K562 (cell line): Measurements from ENCODE around the gene RHOBTB3. TPM values are rescaled to one million over a fixed set of nuclear protein-coding genes. Genes with fewer than 3 reads are reported as not detected.

Experiments
- CHD4 ChIP-seq: fragments of 200-600 bp; sonication (generic); IDR thresholded peaks from 3 replicates; pipeline ENCODE4 v1.6.1; 2012; ENCODE audit warnings: low read depth, mild to moderate bottlenecking, mixed read lengths, low read length, inconsistent platforms; ENCODE audit not compliant: insufficient read depth, insufficient replicate concordance, poor library complexity, severe bottlenecking
- EP300 ChIP-seq: IDR thresholded peaks from 2 replicates; pipeline ENCODE4 v1.6.1; 2012; ENCODE audit warnings: low read length, improper control_type of control experiment
- ETV1 ChIP-seq: fragments of 450-650 bp; conservative IDR thresholded peaks from 2 replicates; pipeline ENCODE4 v1.6.1; 2016; ENCODE audit warnings: missing genetic modification characterization, control low read depth, low read depth, missing compliant biosample characterization
- L3MBTL2 ChIP-seq: fragments of 450-650 bp; IDR thresholded peaks from 2 replicates; pipeline ENCODE4 v1.6.1; 2016; ENCODE audit warnings: mild to moderate bottlenecking, moderate library complexity
- MAFG ChIP-seq: fragments of 450-650 bp; conservative IDR thresholded peaks from 2 replicates; pipeline ENCODE4 v1.6.1; 2016; ENCODE audit warnings: missing genetic modification characterization, missing compliant biosample characterization
- MYC ChIP-seq, 2 experiments: fragments of 250-450 bp in 1 of 2; sonication (Bioruptor Pico) in 1 of 2; IDR thresholded peaks; 2 replicates each; pipeline versions ENCODE4 v1.5.1 to v1.6.1; 2012 to 2021; ENCODE audit warnings: low read depth in 2 of 2, borderline replicate concordance in 1 of 2, improper control_type of control experiment in 1 of 2, low read length in 1 of 2, mild to moderate bottlenecking in 1 of 2, moderate library complexity in 1 of 2
- NFXL1 ChIP-seq: fragments of 450-650 bp; formaldehyde crosslinking; IDR thresholded peaks from 2 replicates; pipeline ENCODE4 v1.4.0; 2021; ENCODE audit warnings: mild to moderate bottlenecking
- PHB2 ChIP-seq: fragments of 450-650 bp; IDR thresholded peaks from 2 replicates; pipeline ENCODE4 v1.6.1; 2017; ENCODE audit warnings: low read depth
- POLR2A ChIP-seq: fragments of 450-650 bp; conservative IDR thresholded peaks from 2 replicates; pipeline ENCODE4 v1.6.1; 2016
- RBM17 ChIP-seq: fragments of 200-400 bp; formaldehyde crosslinking; IDR thresholded peaks from 2 replicates; pipeline ENCODE4 v1.6.1; 2017; ENCODE audit warnings: low read depth, mild to moderate bottlenecking, low read length, borderline replicate concordance
- SAFB2 ChIP-seq: fragments of 200-400 bp; formaldehyde crosslinking; IDR thresholded peaks from 2 replicates; pipeline ENCODE4 v1.6.1; 2018; ENCODE audit warnings: borderline replicate concordance, low read length, low read depth, moderate library complexity; ENCODE audit not compliant: severe bottlenecking
- SAP30 ChIP-seq: fragments of 200-600 bp; sonication (generic); IDR thresholded peaks from 2 replicates; pipeline ENCODE4 v1.6.1; 2012; ENCODE audit warnings: borderline replicate concordance, low read depth, mild to moderate bottlenecking, moderate library complexity, low read length, control low read depth, inconsistent platforms; ENCODE audit not compliant: insufficient read depth, poor library complexity, severe bottlenecking
- SIN3B ChIP-seq: fragments of 450-650 bp; IDR thresholded peaks from 2 replicates; pipeline ENCODE4 v1.6.1; 2017; ENCODE audit warnings: low read depth, mild to moderate bottlenecking, moderate library complexity
- SMARCA4 ChIP-seq: fragments of 450-650 bp; IDR thresholded peaks from 2 replicates; pipeline ENCODE4 v1.6.1; 2016
- TEAD2 ChIP-seq: fragments of 450-650 bp; IDR thresholded peaks from 2 replicates; pipeline ENCODE4 v1.6.1; 2016; ENCODE audit warnings: missing genetic modification characterization, control low read depth, missing compliant biosample characterization
- TOE1 ChIP-seq, 2 experiments: fragments of 450-650 bp in 1 of 2; sonication (generic) in 1 of 2; formaldehyde crosslinking in 1 of 2; IDR thresholded peaks; 2 replicates each; pipeline versions ENCODE4 v1.7.1 to v1.8.0; 2016 to 2022; ENCODE audit warnings: borderline replicate concordance in 2 of 2, mild to moderate bottlenecking in 2 of 2, antibody characterized with exemption in 1 of 2, inconsistent platforms in 1 of 2, low read depth in 1 of 2, missing genetic modification reagents in 1 of 2, moderate library complexity in 1 of 2
- ZNF584 ChIP-seq: fragments of 200-800 bp; sonication (Bioruptor generic); IDR thresholded peaks from 2 replicates; pipeline ENCODE4 v1.6.1; 2016; ENCODE audit warnings: low read depth, mild to moderate bottlenecking, missing genetic modification characterization, missing compliant biosample characterization
- polyA plus RNA-seq, 8 experiments: library from polyadenylated mRNA; depleted of rRNA in 4 of 8; stranded (reverse) in 5 of 8; unstranded in 3 of 8; fragments of >200 nt; fragmentation: Nextera tagmentation in 2 of 8; fragmentation: Illumina TruSeq in 1 of 8; extraction: Ambion mirVana in 2 of 8; extraction: Trizol in 1 of 8; gene quantifications; 2 replicates each; pipeline versions ENCODE4 v1.2.1 to v1.2.3, GENCODE V29; 2011 to 2014; ENCODE audit warnings: inconsistent platforms in 1 of 8, missing spikeins in 1 of 8
- total RNA-seq, 7 experiments: library from RNA; depleted of rRNA in 6 of 7; stranded (reverse); fragments of >200 nt in 6 of 7; fragmentation: Illumina TruSeq in 2 of 7; extraction: Trizol in 2 of 7; gene quantifications; 2 replicates each; pipeline versions ENCODE4 v1.2.1 to v1.2.3, GENCODE V29; 2011 to 2021; ENCODE audit warnings: low replicate concordance in 1 of 7
- TF ChIP-seq, protein P1 (sequence below): fragments of 450-650 bp; IDR thresholded peaks from 2 replicates; pipeline ENCODE4 v1.6.1; 2014; ENCODE audit warnings: low read depth, mild to moderate bottlenecking, moderate library complexity, borderline replicate concordance
- TF ChIP-seq, protein P2 (sequence below): fragments of 450-650 bp; IDR thresholded peaks from 2 replicates; pipeline ENCODE4 v1.6.1; 2016
- TF ChIP-seq, protein P3 (sequence below): sonication (generic); formaldehyde crosslinking; IDR thresholded peaks from 2 replicates; pipeline ENCODE4 v1.5.0; 2020; ENCODE audit warnings: missing genetic modification reagents
- TF ChIP-seq, protein P4 (sequence below): fragments of 450-650 bp; formaldehyde crosslinking; IDR thresholded peaks from 2 replicates; pipeline ENCODE4 v1.4.0; 2020; ENCODE audit warnings: mild to moderate bottlenecking, moderate library complexity

Gene RHOBTB3
- total and polyA plus RNA-seq, 9 of the 15 experiments (the other 6 are each of a cell fraction or from before 2014, with no cell fraction given): 39.7 to 143 (median 115) TPM

DNA sequence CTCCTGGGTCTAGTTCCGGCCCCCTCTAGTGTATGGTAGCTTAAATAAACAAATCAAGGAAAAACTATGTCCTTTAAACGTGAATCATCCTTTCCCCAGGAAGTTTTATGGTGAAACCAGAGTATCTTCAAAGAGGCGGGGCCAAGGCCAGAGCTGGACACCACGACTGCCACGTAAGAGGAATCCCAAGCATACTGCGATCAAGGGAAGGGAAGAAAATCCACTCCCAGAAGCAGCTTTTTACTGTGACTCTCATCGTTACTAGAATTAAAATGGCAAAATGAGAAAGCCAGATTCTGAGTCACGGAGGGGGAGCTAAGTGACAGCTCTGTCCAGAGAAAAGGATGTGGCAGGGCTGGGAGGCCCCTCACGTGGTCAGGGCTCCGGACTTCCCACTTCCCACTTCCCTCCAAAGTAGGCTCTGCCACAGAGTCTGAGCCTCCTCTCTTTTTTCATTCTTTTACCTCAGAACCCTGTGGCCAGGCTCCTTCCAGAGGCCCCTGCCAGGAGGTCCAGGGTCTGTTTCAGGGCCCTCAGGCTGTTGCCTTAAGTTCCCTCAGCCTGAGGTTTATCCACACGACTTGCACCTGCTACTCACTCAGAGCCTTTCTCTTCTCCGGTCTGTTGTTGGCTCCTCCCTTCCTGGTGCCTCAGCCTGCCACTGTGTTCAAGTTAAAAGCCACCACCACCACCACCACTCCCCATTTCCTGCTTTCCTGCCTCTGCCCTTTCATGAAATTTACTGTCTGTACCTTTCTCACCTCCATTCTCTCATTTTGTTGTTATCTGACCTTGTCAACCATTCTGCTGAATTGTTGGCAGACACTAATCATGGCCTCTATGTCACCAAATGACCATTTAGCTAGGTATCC lies 92.8 kb downstream of the RHOBTB3 start (continued):
- TF ChIP-seq TOE1 (IDR thresholded peaks at IDR 0.05; ENCODE audit: borderline replicate concordance): no peak
- no peak for TF ChIP-seq TOE1 (CRISPR knock-in tag; IDR thresholded peaks at IDR 0.05; ENCODE audit: borderline replicate concordance, low read depth)
- no peak for TF ChIP-seq ZNF584
- no peak for TF ChIP-seq SAP30
- TF ChIP-seq SAFB2: no peak
- TF ChIP-seq TEAD2 (tag): no peak
- TF ChIP-seq, protein P1, sequence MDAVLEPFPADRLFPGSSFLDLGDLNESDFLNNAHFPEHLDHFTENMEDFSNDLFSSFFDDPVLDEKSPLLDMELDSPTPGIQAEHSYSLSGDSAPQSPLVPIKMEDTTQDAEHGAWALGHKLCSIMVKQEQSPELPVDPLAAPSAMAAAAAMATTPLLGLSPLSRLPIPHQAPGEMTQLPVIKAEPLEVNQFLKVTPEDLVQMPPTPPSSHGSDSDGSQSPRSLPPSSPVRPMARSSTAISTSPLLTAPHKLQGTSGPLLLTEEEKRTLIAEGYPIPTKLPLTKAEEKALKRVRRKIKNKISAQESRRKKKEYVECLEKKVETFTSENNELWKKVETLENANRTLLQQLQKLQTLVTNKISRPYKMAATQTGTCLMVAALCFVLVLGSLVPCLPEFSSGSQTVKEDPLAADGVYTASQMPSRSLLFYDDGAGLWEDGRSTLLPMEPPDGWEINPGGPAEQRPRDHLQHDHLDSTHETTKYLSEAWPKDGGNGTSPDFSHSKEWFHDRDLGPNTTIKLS: 0 out of 2 replicates have a peak, but pooled peaks have one; percentile 56
- no peak for TF ChIP-seq NFXL1 (CRISPR knock-in tag)
- no peak for TF ChIP-seq SIN3B
- no peak for TF ChIP-seq POLR2A
- TF ChIP-seq L3MBTL2: peak; percentile 91
- TF ChIP-seq, protein P2, sequence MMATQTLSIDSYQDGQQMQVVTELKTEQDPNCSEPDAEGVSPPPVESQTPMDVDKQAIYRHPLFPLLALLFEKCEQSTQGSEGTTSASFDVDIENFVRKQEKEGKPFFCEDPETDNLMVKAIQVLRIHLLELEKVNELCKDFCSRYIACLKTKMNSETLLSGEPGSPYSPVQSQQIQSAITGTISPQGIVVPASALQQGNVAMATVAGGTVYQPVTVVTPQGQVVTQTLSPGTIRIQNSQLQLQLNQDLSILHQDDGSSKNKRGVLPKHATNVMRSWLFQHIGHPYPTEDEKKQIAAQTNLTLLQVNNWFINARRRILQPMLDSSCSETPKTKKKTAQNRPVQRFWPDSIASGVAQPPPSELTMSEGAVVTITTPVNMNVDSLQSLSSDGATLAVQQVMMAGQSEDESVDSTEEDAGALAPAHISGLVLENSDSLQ: no peak
- TF ChIP-seq SMARCA4: 0 out of 2 replicates have a peak, but pooled peaks have one; percentile 12
- TF ChIP-seq, protein P3, sequence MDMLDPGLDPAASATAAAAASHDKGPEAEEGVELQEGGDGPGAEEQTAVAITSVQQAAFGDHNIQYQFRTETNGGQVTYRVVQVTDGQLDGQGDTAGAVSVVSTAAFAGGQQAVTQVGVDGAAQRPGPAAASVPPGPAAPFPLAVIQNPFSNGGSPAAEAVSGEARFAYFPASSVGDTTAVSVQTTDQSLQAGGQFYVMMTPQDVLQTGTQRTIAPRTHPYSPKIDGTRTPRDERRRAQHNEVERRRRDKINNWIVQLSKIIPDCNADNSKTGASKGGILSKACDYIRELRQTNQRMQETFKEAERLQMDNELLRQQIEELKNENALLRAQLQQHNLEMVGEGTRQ (CRISPR knock-in tag): peak; percentile 75
- no peak for TF ChIP-seq PHB2
- peak; percentile 28; the same call in 1 of the 2 replicates for TF ChIP-seq EP300
- TF ChIP-seq RBM17: no peak
- TF ChIP-seq, protein P4, sequence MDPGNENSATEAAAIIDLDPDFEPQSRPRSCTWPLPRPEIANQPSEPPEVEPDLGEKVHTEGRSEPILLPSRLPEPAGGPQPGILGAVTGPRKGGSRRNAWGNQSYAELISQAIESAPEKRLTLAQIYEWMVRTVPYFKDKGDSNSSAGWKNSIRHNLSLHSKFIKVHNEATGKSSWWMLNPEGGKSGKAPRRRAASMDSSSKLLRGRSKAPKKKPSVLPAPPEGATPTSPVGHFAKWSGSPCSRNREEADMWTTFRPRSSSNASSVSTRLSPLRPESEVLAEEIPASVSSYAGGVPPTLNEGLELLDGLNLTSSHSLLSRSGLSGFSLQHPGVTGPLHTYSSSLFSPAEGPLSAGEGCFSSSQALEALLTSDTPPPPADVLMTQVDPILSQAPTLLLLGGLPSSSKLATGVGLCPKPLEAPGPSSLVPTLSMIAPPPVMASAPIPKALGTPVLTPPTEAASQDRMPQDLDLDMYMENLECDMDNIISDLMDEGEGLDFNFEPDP: no peak
- no peak for TF ChIP-seq CHD4
- TF ChIP-seq MYC (IDR thresholded peaks at IDR 0.05; ENCODE audit: low read depth, low read length): peak; percentile 25
- no peak for TF ChIP-seq MYC (CRISPR knock-in tag; IDR thresholded peaks at IDR 0.05; ENCODE audit: borderline replicate concordance, low read depth)
- no peak for TF ChIP-seq MAFG
- 0 out of 2 replicates have a peak, but pooled peaks have one; percentile 5 for TF ChIP-seq ETV1 (tag)
